HL-60 (cell line): Measurements from ENCODE around the gene ATP1A4.

Experiments used
- CTCF ChIP-seq: IDR thresholded peaks from one replicate; pipeline ENCODE4 v1.5.1; 2011; ENCODE audit warnings: low read length, control low read depth, inconsistent platforms; ENCODE audit not compliant: insufficient read depth
- GABPA ChIP-seq: IDR thresholded peaks from 2 replicates; pipeline ENCODE4 v1.6.1; 2012; ENCODE audit warnings: low read depth
- POLR2AphosphoS5 ChIP-seq: IDR thresholded peaks from 2 replicates; pipeline ENCODE4 v1.6.1; 2012; ENCODE audit warnings: low read depth
- REST ChIP-seq: IDR thresholded peaks from 2 replicates; pipeline ENCODE4 v1.6.1; 2012; ENCODE audit warnings: low read depth; ENCODE audit not compliant: insufficient replicate concordance

- TF ChIP-seq CTCF = no peak
- TF ChIP-seq REST = no peak
- no peak for TF ChIP-seq GABPA
- TF ChIP-seq POLR2AphosphoS5 = no peak
Observed at GRCh38 chr1:160148121-160148520, 3.3 kb upstream of the ATP1A4 start.
